ENCODE results near the gene ZNF398.

DNA sequence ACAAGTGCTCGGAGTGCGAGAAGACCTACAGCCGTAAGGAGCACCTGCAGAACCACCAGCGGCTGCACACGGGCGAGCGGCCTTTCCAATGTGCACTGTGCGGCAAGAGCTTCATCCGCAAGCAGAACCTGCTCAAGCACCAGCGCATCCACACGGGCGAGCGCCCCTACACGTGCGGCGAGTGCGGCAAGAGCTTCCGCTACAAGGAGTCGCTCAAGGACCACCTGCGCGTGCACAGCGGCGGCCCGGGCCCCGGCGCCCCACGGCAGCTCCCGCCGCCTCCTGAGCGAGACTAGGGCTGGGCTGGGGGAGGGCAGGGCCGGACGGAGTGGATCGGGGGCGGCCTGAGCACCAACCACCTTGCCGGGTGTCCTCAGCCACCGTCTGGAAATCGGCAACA is 77.1 kb downstream of the ZNF398 start:
- TF ChIP-seq, protein P1, sequence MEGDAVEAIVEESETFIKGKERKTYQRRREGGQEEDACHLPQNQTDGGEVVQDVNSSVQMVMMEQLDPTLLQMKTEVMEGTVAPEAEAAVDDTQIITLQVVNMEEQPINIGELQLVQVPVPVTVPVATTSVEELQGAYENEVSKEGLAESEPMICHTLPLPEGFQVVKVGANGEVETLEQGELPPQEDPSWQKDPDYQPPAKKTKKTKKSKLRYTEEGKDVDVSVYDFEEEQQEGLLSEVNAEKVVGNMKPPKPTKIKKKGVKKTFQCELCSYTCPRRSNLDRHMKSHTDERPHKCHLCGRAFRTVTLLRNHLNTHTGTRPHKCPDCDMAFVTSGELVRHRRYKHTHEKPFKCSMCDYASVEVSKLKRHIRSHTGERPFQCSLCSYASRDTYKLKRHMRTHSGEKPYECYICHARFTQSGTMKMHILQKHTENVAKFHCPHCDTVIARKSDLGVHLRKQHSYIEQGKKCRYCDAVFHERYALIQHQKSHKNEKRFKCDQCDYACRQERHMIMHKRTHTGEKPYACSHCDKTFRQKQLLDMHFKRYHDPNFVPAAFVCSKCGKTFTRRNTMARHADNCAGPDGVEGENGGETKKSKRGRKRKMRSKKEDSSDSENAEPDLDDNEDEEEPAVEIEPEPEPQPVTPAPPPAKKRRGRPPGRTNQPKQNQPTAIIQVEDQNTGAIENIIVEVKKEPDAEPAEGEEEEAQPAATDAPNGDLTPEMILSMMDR (conservative IDR thresholded peaks at IDR 0.05; ENCODE audit: low read depth, low read length) = no peak
- no peak for TF ChIP-seq EZH2 (IDR thresholded peaks at IDR 0.05; ENCODE audit: low read length, unreplicated experiment)
